WI38 (cell line): ENCODE data around the gene INO80D.

Experiments used
- H3K4me3 ChIP-seq: 2 replicates; pipeline ENCODE4 v1.5.1; 2011; ENCODE audit warnings: low read depth, mild to moderate bottlenecking, control low read depth, low read length
- CTCF ChIP-seq: IDR thresholded peaks from 2 replicates; pipeline ENCODE4 v1.5.1; 2012; ENCODE audit warnings: low read depth, mild to moderate bottlenecking, control low read depth, low read length

The INO80D gene

GRCh38 chr2:206068207-206068606, 17.8 kb downstream of the INO80D start:
- H3K4me3 ChIP-seq = no peak overlapping the region
- no peak for TF ChIP-seq CTCF

- no peak for TF ChIP-seq CTCF
- no peak overlapping the region for H3K4me3 ChIP-seq
These were observed 21.9 kb downstream of the INO80D start for GRCh38 chr2:206064077-206064476.

- no peak overlapping the region for H3K4me3 ChIP-seq
- no peak for TF ChIP-seq CTCF
These were observed 22.3 kb downstream of the INO80D start for GRCh38 chr2:206063635-206064034.

- TF ChIP-seq CTCF = no peak
- H3K4me3 ChIP-seq = no peak overlapping the region
These were observed 23.2 kb downstream of the INO80D start for GRCh38 chr2:206062724-206063123.

- no peak overlapping the region for H3K4me3 ChIP-seq
- no peak for TF ChIP-seq CTCF
These were observed 29.7 kb downstream of the INO80D start for GRCh38 chr2:206056286-206056685.

GRCh38 chr2:206054952-206055351, 31.0 kb downstream of the INO80D start:
- no peak for TF ChIP-seq CTCF
- H3K4me3 ChIP-seq = no peak overlapping the region

GRCh38 chr2:206051912-206052311, 34.1 kb downstream of the INO80D start:
- no peak for TF ChIP-seq CTCF
- no peak overlapping the region for H3K4me3 ChIP-seq
